HepG2 (cell line): ENCODE data around the gene LPXN.

ENCODE experiments used
- ATF7-NPFF ChIP-seq: sonication (generic); formaldehyde crosslinking; IDR thresholded peaks from 2 replicates; pipeline ENCODE4 v1.8.1; 2023; ENCODE audit warnings: mild to moderate bottlenecking, low read depth, missing genetic modification reagents, moderate library complexity
- ELF4 ChIP-seq: sonication (generic); formaldehyde crosslinking; IDR thresholded peaks from 2 replicates; pipeline ENCODE4 v1.5.0; 2020; ENCODE audit warnings: missing genetic modification reagents, mild to moderate bottlenecking, moderate library complexity, borderline replicate concordance
- HNF1A ChIP-seq, 2 experiments: sonication (generic) in 1 of 2; formaldehyde crosslinking in 1 of 2; IDR thresholded peaks; 2 replicates each; pipeline versions ENCODE4 v1.4.0 to v1.6.1; 2016 to 2020; ENCODE audit warnings: borderline replicate concordance in 1 of 2, low read depth in 1 of 2, mild to moderate bottlenecking in 1 of 2, missing genetic modification reagents in 1 of 2
- PLRG1 ChIP-seq: fragments of 450-650 bp; conservative IDR thresholded peaks from 2 replicates; pipeline ENCODE4 v1.6.1; 2016
- SNRNP70 ChIP-seq: fragments of 200-400 bp; formaldehyde crosslinking; IDR thresholded peaks from 2 replicates; pipeline ENCODE4 v1.6.1; 2017; ENCODE audit warnings: mild to moderate bottlenecking, low read depth, low read length, moderate library complexity
- SUZ12 ChIP-seq: fragments of 150-350 bp; IDR thresholded peaks from 2 replicates; pipeline ENCODE4 v1.6.1; 2014; ENCODE audit warnings: low read depth, low read length
- ZNF225 ChIP-seq: sonication (generic); formaldehyde crosslinking; IDR thresholded peaks from 2 replicates; pipeline ENCODE4 v1.4.0; 2020; ENCODE audit warnings: mild to moderate bottlenecking, missing genetic modification reagents
- ZNF510 ChIP-seq: sonication (generic); formaldehyde crosslinking; IDR thresholded peaks from 2 replicates; pipeline ENCODE4 v1.4.0; 2020; ENCODE audit warnings: low read depth, mild to moderate bottlenecking, missing genetic modification reagents
- ZNF557 ChIP-seq: sonication (generic); formaldehyde crosslinking; IDR thresholded peaks from 2 replicates; pipeline ENCODE4 v1.4.0; 2020; ENCODE audit warnings: missing genetic modification reagents
- TF ChIP-seq, protein P1 (sequence below): sonication (generic); formaldehyde crosslinking; IDR thresholded peaks from 2 replicates; pipeline ENCODE4 v1.5.0; 2020; ENCODE audit warnings: mild to moderate bottlenecking, missing genetic modification reagents, moderate library complexity
- TF ChIP-seq, protein P2 (sequence below): sonication (generic); formaldehyde crosslinking; IDR thresholded peaks from 2 replicates; pipeline ENCODE4 v1.4.0; 2020; ENCODE audit warnings: missing genetic modification reagents; ENCODE audit errors: not compliant biosample characterization

GRCh38 chr11:58576887-58577471 is 1.3 kb upstream of the LPXN start:
- TF ChIP-seq ZNF225 (CRISPR knock-in tag) (no peak), SUZ12 (no peak), ZNF510 (no peak), ATF7-NPFF (no peak), ZNF557 (CRISPR knock-in tag) (no peak), ELF4 (CRISPR knock-in tag) (no peak), PLRG1 (no peak), SNRNP70 (no peak), HNF1A (IDR thresholded peaks at IDR 0.05; ENCODE audit: low read depth) (no peak), HNF1A (CRISPR knock-in tag; IDR thresholded peaks at IDR 0.05; ENCODE audit: borderline replicate concordance) (no peak)
- TF ChIP-seq, protein P1, sequence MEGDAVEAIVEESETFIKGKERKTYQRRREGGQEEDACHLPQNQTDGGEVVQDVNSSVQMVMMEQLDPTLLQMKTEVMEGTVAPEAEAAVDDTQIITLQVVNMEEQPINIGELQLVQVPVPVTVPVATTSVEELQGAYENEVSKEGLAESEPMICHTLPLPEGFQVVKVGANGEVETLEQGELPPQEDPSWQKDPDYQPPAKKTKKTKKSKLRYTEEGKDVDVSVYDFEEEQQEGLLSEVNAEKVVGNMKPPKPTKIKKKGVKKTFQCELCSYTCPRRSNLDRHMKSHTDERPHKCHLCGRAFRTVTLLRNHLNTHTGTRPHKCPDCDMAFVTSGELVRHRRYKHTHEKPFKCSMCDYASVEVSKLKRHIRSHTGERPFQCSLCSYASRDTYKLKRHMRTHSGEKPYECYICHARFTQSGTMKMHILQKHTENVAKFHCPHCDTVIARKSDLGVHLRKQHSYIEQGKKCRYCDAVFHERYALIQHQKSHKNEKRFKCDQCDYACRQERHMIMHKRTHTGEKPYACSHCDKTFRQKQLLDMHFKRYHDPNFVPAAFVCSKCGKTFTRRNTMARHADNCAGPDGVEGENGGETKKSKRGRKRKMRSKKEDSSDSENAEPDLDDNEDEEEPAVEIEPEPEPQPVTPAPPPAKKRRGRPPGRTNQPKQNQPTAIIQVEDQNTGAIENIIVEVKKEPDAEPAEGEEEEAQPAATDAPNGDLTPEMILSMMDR = peak; percentile 49
- TF ChIP-seq, protein P2, sequence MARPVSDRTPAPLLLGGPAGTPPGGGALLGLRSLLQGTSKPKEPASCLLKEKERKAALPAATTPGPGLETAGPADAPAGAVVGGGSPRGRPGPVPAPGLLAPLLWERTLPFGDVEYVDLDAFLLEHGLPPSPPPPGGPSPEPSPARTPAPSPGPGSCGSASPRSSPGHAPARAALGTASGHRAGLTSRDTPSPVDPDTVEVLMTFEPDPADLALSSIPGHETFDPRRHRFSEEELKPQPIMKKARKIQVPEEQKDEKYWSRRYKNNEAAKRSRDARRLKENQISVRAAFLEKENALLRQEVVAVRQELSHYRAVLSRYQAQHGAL (CRISPR knock-in tag) = no peak
